Measurements from ENCODE around the gene FBRS.

DNA sequence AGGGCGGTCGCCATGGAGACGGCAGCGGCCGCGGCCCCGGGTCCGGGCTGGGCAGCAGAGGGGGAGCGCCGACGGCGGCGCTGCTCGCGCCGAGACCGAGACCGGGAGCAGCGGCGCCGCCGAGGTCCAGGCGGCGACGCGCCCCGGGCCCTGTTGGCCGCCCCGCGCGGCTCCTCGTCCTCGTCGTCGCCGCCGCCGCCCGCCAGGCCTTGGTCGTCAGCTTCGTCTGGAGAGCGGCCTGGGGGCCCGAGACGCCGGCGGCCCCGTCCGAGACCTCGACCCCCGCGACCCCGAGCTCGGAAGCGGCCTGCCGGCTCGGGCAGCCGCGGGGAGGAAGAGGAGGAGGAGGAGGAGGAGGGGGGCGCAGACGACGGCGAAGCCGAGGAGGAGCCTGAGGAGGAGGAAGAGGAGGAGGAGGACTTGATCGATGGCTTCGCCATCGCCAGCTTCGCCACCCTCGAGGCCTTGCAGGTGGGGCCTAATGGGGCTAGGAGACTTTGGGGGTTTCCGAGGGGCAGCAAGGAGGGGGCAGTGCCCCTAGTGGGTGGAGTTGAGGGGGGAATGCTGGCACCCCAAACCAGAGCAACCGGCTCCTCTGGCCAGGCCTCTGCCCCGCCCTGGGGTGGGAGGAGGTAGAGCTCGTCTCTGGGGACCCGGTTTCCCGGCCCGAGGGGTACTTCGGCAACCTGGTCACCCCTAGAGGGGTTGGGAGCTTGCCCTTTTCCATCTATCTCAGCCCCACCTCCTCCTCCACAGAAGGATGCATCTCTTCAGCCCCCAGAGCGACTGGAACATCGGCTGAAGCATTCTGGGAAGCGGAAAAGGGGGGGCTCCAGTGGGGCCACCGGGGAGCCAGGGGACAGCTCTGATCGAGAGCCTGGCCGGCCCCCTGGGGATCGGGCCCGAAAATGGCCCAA, 1.5 kb downstream of the FBRS start:
- TF ChIP-seq ZC3H10 (CRISPR knock-in tag; IDR thresholded peaks at IDR 0.05) (no peak), ZFP30 (CRISPR knock-in tag; IDR thresholded peaks at IDR 0.05) (no peak), RARB (CRISPR knock-in tag; IDR thresholded peaks at IDR 0.05) (no peak), SNAI2 (CRISPR knock-in tag; IDR thresholded peaks at IDR 0.05) (no peak), ZNF8 (CRISPR knock-in tag; IDR thresholded peaks at IDR 0.05) (no peak), TCF4 (CRISPR knock-in tag; IDR thresholded peaks at IDR 0.05; ENCODE audit: borderline replicate concordance) (no peak), ZFP3 (CRISPR knock-in tag; IDR thresholded peaks at IDR 0.05) (no peak), CSDC2 (CRISPR knock-in tag; IDR thresholded peaks at IDR 0.05) (no peak), PATZ1 (CRISPR knock-in tag; IDR thresholded peaks at IDR 0.05; ENCODE audit: borderline replicate concordance) (no peak)
- TF ChIP-seq, protein P1, sequence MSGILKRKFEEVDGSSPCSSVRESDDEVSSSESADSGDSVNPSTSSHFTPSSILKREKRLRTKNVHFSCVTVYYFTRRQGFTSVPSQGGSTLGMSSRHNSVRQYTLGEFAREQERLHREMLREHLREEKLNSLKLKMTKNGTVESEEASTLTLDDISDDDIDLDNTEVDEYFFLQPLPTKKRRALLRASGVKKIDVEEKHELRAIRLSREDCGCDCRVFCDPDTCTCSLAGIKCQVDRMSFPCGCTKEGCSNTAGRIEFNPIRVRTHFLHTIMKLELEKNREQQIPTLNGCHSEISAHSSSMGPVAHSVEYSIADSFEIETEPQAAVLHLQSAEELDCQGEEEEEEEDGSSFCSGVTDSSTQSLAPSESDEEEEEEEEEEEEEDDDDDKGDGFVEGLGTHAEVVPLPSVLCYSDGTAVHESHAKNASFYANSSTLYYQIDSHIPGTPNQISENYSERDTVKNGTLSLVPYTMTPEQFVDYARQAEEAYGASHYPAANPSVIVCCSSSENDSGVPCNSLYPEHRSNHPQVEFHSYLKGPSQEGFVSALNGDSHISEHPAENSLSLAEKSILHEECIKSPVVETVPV (CRISPR knock-in tag; IDR thresholded peaks at IDR 0.05): no peak
- TF ChIP-seq, protein P2, sequence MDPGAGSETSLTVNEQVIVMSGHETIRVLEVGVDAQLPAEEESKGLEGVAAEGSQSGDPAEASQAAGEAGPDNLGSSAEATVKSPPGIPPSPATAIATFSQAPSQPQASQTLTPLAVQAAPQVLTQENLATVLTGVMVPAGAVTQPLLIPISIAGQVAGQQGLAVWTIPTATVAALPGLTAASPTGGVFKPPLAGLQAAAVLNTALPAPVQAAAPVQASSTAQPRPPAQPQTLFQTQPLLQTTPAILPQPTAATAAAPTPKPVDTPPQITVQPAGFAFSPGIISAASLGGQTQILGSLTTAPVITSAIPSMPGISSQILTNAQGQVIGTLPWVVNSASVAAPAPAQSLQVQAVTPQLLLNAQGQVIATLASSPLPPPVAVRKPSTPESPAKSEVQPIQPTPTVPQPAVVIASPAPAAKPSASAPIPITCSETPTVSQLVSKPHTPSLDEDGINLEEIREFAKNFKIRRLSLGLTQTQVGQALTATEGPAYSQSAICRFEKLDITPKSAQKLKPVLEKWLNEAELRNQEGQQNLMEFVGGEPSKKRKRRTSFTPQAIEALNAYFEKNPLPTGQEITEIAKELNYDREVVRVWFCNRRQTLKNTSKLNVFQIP (CRISPR knock-in tag; IDR thresholded peaks at IDR 0.05; ENCODE audit: borderline replicate concordance, low read depth): no peak
- TF ChIP-seq, protein P3, sequence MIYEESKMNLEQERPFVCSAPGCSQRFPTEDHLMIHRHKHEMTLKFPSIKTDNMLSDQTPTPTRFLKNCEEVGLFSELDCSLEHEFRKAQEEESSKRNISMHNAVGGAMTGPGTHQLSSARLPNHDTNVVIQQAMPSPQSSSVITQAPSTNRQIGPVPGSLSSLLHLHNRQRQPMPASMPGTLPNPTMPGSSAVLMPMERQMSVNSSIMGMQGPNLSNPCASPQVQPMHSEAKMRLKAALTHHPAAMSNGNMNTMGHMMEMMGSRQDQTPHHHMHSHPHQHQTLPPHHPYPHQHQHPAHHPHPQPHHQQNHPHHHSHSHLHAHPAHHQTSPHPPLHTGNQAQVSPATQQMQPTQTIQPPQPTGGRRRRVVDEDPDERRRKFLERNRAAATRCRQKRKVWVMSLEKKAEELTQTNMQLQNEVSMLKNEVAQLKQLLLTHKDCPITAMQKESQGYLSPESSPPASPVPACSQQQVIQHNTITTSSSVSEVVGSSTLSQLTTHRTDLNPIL (CRISPR knock-in tag; IDR thresholded peaks at IDR 0.05; ENCODE audit: low read depth): no peak

All from SK-N-SH treated with all-trans-retinoic acid at 6 μM for 48 hours (cell line).